Activated CD4-positive, alpha-beta T cell treated with anti-CD3 and anti-CD28 coated beads for 48 hours (primary cell): Measurements from ENCODE around the gene PDYN.

Experiments used
- DNase-seq: peaks from one replicate; pipeline ENCODE4 v3.0.0-alpha.2; 2020

PDYN gene

GRCh38 chr20:1992359-1993110 is 1.3 kb downstream of the PDYN start:
- no peak for DNase-seq

DNA sequence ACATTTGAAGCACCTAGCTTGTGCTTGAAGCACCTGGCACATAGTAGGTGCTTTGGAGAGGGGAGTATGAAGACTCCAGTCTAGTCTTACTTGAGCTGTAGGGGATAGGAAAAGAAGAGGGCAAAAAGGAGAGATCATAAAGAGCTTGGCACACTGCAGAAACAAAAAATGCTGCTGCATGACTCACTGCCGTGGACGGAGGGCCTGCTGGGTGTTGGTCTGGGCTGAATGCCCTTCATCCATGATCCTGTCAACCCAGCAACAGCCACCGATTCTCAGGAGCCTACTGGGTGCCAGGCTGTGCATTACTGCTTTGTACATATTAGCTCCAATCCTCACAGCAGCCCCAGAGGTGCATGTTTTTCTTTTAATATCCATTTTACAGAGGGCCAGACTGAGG is 6.0 kb downstream of the PDYN start:
- no peak for DNase-seq

- no peak for DNase-seq
Observed at GRCh38 chr20:1983301-1983700, 10.6 kb downstream of the PDYN start.

DNA sequence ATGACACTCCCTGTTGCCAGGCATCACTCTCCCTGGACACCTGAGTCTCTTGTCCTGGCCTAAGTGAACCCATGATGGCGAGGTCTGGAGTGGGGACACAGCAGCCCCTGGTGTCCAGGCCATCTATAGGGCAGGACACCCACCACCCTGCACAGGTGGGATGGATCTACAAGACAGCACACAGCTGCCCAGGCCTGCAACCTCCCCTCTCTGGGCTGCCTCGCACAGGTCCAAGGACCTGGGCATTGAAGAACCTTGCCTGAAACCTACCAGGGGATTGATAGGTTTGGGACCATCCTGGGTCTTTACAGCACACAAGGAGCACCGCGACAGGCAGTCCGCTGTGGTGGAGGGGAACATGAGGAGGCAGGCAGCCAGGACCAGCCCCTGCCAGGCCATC is 11.2 kb downstream of the PDYN start:
- DNase-seq, result no peak

GRCh38 chr20:1979106-1979778 is 14.6 kb downstream of the PDYN start:
- no peak for DNase-seq

GRCh38 chr20:1975291-1975690 is 18.6 kb downstream of the PDYN start:
- no peak for DNase-seq

DNA sequence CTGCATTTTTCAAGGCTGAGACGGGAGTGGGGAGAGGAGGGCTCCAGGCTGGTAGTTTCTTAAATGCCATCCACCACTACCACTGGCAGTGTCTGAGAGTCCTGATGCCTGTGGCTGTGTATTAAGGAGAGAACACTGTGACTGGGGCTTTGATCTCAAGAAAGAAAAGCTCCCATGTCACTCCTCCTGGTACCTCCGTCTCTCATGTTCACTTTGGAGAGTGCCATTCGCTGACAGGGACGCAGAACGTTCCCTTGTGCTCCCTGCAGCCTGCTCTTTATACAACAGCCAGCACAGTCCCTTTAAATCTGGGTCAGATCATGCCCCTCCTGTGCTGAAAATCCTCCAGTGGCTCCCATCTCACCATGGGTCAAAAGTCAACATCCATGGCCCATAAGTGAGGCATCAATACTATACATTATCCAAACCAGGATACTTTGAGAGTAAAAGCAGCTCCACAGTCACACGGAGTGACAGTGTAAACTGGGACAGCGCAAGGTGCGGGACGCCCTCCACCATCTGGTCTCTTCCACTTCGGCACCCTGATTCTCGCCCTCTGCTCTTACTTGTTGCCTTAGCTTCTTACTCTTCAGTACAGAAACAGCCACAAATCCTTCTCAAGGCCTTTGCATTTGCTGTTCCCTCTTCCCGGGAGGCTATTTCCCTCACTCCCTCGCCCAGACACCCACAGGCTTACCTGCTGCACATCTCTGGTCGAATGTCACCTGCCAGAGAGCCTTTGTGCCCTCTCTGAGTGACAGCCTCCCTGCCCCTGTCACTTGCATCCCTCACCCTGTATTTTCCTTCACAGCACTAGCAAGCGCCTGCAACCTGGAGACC is 20.0 kb downstream of the PDYN start:
- no peak for DNase-seq

DNA sequence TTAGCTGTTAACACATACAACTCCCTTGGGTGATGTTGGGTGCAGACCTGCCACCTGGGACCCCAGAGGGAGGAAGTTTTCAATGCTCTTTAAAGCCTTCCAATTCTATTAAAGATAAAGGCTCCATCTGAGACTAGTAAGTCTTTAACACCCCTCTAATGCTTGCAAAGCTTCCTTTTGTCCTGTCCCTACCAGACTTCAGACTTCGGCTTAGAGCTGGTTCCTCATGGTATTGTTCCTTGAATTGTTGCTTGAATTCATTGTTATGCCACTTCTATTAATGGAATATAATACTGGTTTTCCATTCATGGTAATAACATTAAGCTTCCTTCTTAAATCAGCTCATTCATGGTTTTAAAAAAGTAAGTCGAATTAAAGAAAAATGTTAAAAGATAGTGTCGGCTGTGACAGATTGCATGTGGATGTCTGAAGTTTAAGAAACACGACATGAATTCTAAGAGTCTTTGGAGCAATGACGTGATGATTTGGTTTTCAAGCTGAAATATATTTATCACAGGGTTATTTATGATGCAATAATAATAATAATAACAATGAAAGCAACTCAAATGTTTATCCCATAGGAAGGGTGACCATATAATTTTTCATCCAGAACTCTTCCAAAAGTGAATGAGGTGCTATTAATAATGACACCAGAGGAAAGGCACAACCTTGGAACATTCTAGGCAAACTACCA is 21.8 kb downstream of the PDYN start:
- DNase-seq, result no peak

DNA sequence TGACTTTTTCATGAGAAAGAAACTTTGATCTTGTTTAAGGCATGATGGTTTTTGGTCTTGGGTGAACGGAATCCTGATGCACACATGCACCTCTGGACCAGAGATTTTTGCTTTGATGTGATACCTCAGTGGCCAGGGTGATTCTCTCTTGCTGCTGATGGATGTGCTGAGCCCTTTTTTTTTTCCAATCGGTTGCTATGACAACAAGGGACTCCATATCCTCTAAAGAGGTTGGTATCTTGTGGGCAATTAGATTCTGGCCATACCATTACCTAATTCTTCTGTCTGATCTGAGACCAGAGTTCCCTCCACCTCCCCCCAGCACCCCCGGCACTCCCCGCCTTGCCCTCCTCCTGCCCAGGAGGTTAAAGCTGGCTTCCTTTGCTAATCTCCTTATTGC is 24.9 kb downstream of the PDYN start:
- DNase-seq, result no peak

DNA sequence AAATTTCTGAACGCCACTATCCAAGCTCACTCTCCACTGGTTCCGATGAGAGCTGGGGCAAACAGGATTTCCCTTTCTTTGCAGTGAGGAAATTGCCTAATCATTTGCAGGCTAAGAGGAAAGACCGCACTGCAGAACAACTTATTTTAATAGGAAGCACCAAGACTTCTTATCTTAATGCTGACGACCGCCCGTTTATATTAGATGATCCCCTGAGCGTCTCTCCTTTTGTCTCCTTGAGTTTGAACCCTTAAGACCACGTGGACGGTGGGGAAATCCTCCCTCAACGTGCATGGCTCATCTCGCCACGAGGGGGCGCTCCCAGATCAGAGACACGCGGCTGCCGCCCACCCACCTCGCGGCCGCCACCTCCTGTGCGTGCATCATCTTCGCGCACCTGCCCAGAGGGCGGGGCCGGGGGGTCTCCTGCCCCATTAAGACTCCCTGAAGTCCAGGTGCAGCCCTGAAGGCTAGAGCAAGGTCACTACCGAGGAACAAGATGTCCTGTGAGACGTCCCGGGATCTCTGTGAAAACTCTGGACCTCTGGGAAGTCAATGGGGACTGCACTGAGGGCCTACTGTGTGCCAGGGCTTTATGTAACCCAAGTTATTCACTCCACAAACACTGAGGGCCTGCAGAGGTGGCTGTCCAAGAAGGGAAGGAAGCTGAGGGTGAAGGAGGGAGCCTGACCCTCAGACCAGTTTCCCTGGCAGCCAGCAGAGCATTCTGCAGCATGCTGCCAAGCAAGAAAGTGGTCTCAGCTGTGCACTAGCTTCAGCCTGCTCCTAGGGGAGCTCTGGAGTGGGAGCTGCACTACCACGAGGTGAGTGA is 28.1 kb downstream of the PDYN start:
- peak; percentile 93 for DNase-seq

GRCh38 chr20:1964659-1965405 is 29.0 kb downstream of the PDYN start:
- peak; percentile 21 for DNase-seq

- DNase-seq, result no peak
Observed at GRCh38 chr20:1964061-1964460, 29.8 kb downstream of the PDYN start.

DNA sequence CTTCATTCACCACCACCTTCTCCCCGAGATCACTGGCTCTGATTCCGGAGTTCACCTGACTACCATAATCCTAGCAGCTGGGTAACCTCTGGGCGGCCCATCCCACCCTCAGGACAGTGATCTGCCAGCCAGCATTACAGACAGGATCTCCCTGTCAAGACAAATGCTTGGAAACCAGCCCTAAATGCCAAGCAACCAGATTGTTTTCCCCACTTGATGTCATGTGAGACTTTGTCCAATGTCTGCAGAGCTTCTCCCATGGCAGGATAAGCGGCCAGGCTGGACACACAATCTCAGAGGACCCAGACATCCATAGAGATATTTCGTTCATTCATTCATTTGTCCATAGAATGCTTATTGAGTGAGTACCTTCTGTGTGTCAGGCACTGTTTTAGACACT is 32.5 kb downstream of the PDYN start:
- DNase-seq, result no peak

- DNase-seq, result no peak
Observed at GRCh38 chr20:1959156-1959555, 34.7 kb downstream of the PDYN start.

DNA sequence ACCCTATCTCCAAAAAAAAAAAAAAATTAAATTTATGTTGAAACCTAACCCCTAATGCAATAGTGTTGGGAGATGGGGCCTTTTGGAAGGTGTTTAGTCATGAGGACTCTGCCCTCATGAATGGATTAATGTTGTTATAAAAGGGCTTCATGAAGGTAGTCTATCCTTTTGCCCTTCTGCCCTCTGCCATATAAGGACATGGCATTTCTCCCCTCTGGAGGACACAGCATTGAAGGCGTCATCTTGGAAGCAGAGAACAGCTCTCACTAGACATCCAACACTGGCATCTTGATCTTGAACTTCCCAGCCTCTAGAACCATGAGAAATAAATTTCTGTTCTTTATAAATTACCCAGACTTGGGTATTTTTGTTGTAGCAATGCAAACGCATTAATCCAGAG is 35.4 kb downstream of the PDYN start:
- no peak for DNase-seq

DNA sequence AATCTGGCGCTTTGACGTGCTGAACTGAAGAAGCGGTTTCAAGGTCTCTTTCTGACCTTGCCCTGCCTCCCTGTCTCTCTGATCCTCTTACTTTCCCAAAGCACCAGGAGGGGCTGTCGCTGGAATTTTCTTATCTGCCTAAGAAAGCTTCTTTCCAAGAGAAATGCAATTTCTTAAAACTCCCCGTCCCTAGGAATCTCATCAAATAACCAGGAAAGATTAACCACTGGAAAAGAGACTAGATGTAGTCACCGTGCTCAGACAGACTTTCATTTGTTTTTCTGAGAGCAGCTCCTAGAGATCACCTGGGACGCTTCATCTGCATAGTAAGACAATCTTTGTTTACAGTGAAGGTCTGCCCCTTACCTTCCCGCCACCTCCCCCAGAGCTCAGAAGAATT is 38.6 kb downstream of the PDYN start:
- DNase-seq, result no peak

- no peak for DNase-seq
Observed at GRCh38 chr20:1953621-1954020, 40.2 kb downstream of the PDYN start.

DNA sequence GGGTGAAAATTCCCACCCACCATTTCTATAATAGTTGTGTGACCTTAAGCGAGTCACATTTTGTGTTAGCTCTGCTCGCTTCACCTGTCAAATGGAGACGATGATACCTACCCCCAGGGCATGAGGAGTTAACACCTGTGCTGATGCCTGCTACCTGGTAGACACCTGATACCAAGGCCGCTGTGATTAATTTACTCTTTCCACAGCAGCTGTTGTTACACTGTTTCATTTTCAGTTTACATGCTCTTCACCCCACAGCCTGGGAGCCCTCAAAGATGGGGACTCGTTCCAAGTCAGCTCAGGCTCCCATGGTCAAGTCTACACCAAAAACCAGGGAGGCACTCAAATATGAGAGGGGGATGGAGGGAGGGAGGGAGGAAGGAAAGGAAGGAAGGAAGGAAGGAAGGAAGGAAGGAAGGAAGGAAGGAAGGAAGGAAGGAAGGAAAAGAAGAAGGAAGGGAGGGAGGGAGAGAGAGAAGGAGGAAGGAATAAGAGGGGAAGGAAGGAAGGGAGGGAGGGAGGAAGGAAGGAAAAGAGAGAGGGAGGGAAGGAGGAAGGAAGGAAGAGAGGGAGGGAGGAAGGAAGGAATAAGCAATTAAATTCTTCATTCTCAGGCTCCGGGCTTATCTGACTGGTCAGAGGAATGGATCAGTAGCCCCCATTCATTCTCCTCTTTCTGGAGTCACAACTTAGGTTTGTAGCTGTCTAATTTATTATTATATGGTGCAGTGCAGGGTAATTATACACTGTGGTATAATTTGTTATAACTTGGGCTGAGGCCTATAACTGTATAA is 40.9 kb downstream of the PDYN start:
- no peak for DNase-seq

GRCh38 chr20:1951436-1952115 is 42.3 kb downstream of the PDYN start:
- DNase-seq, result no peak

GRCh38 chr20:1950836-1951235 is 43.0 kb downstream of the PDYN start:
- no peak for DNase-seq
